HG03135 (cell line): ENCODE measurements around the gene CASZ1.

ENCODE experiments used
- ATAC-seq: cut with Tn5 transposase; IDR thresholded peaks from one replicate; pipeline ENCODE4 v1.9.1; 2021; ENCODE audit warnings: mild to moderate bottlenecking, moderate library complexity; ENCODE audit not compliant: unreplicated experiment

Gene CASZ1

DNA sequence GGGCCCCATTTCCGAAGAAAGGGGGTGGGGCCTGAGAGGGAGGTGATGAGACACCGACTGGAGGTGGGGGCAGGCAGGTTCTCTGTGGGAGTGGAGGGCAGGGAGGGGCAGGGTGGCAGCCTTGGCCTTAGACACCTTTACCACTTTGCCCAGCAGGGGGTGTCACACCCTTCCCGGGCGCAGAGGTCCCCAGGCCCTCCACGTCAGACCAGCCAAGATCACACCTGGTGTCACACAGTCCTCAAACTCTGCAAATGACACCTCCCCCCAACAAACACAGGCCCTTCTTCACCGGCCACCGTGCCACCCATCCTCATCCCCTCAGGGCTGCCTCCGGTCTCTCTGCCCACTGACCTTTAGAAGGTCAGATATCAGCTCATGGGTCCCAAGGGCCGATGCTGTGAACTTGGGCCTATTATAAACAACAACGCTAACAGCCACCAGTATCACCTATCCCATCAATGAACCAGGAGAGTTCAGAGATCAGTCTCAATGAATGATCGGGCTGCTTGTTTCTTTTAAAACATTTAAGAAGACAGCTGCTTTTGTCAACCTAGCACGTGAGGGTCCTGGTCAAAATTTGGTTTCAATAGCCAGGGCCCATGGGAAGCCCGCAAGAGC lies 103.9 kb downstream of the CASZ1 start:
- no peak for ATAC-seq

DNA sequence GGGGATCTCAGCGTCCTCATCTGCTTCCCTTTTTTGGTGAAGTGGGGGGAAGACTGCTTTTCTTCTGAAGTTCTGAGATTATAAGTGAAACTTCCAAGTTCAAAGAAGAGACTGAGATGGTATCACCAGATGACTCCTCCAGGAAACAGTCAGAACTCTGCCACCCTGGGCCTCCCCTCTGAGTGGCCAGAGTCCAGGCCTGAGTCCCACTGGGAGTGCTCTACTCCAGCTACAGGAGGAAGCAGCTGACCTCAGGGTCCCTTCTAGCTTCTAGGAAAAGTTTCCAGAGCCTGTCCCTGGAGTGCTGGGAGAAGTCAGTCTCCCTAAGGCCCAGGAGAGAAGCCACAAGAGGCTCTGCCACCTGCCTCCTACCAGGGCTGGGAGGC lies 104.7 kb downstream of the CASZ1 start:
- no peak for ATAC-seq

DNA sequence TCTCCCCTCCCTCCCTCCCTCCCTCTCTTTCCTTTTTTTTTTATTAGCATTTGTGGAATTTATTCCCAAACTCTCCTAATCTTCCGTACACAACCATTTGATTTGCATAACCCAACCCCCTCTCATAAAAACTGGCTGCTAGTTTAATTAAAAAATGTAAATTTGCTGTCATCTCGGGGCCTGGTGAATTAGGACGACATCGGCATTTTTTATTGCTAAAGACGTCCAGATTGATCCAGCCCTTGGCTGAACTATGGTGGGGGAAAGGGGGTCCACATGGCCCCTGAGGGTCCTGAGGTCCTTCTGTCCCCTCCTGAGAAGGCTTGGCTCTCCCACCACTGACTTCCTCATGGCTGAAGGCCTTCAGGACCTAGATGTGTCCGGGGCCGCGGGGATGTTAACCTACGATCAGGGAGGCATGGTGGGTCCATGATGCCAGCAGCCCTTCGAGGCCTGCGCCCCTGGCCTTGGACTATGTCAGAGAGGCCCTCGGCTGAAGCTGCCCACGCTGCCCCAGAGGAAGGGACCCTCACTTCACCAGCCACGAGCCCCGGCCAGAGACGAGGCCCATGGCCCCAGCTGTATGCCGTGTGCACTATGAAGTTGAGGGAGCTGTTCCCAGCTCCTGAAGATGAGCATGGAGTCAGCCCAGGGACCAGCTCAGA lies 105.2 kb downstream of the CASZ1 start:
- ATAC-seq, result no peak

DNA sequence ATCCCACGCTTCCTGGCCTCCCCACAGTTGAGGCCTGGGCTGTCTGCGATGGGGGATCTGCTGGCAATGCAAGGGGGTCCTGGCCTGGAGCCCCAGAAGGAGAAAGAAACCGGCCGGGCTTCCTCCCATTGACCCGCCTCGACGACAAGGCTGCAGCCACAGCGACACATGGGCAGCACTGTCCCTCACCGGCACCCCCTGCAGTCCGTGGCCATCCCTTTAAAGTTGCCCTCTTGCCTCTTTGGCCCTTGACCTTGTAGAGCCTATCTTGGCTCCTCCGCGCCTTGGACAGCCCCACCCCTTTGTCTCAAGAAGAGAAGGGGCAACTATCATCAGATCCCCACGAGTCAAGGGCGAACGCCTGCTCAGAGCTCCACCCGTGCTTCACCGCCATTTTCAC lies 106.0 kb downstream of the CASZ1 start:
- no peak for ATAC-seq

DNA sequence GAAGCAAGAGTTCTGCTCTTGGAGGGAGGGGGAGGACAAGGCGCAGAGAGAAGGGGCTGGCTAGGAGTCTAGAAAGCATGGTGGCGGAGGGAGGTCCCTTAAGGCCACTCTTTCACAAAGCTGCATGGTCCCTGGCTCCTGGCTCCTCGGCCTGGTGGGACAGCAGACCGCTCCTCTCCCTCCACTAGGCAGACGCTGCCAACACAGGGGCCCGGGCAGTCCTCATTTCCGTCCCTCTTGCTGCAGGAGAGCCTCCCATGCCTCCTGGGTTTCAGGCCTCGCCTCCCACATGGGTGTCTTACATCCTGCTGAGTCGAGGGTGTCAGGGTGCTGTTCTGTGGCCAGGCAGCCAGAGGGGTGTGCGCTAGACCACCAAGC lies 108.0 kb downstream of the CASZ1 start:
- ATAC-seq, result no peak

DNA sequence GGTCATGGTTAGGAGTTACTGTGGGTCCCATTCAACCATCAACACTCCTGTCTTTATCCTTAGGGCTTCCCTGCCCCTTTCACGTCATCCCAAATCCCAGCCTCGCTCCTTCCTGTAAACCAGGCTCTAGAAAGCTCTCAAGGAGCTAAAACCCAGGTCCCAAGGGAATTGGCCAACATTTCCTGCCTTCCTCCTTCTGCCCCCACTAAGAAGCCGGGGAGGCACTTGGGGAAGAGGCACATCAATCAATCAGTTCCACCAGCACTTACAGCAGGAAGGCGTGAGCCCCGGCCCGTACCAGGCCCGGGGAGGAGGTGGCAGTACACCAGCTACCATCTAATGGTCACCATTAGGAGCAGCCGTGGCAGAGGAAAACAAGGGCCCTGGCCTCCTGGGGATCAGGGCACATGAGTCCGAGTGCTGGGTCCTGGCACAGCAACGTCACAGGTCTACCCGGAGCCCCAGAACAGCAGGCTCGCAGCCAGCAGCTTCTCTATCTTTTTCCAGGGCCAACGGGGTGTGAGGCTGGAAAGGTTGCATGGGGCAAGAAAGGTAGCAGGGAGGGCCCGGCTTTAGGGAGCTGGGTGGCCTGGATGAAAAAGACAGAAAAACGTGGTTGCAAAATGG lies 108.6 kb downstream of the CASZ1 start:
- ATAC-seq, result no peak

DNA sequence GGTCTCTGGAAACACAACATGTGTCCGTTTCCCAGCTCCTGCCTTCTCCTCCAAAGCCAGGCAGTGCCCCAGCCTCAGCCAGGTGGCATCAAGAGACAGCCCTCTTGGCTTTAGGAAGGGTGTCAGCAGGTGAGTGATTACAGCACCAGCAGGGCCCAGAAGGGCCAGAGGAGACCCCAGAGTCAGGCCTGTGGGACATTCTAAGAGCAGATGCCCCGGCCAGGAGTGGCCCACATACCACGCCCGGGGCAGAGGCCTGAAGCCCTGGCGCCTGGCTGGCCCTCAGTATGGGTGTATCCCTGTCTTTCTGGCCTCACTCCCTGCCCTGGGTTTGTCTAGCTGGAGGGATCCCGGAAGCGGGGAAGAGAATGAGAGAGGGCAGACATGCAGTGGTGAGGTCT lies 109.2 kb downstream of the CASZ1 start:
- ATAC-seq, result no peak

DNA sequence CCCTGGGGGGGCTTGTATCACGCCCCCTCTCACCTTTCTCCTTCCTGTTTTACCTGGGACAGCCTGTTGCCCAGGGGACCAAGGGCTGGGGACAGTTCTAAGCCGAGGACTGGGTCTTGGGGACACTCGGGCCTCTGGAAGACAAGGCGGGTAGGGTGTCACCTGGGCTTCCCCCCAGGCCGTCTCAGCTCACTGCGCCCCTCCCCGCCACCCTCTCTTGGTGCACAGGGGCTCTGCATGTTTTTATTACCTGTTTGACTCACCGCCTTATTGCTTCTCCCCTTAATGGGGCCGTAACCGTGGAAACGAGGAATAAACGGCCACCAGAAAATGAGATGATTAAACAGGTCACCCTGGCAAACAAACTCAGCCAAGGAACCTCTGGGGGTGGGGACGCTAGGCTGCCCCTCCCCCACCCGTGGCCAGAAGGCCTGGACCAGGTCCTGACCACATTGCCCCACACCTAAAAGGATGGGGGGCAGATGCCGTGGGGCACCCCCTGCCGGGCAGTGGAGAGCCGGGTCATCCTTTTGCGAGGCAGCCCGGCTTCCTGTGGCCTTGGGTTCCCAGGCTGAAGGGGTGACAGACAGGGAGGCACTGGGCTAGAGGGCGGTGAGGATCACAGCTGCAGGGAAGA lies 109.9 kb downstream of the CASZ1 start:
- no peak for ATAC-seq

DNA sequence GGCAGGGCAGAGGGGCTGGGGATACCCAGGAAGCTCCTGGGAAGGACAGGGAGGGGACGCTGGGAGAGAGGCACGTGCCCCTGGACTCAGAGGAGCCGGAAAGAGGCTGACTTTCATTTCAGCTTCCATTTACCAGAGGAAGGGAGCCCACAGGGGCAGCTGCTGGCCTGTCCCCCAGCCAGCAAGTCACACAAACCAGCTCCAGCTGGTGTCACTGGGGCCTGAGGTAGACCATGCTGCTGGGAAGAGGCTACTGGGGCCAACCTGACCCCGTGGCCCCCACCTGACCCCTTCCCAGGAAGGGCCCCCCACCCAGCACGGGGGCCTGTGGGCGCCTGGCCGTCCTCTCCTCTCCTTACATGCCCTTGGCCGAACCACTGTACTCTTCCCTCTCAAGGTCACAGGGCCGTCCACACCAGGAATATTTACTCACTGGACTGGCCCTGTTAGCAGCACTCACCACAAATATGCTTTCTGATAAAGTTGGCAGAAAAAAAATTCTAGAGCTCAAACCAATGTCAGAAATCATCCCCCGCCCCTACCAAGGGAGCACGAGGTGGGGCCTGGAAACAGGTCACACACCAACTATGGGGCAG lies 110.5 kb downstream of the CASZ1 start:
- ATAC-seq, result no peak

DNA sequence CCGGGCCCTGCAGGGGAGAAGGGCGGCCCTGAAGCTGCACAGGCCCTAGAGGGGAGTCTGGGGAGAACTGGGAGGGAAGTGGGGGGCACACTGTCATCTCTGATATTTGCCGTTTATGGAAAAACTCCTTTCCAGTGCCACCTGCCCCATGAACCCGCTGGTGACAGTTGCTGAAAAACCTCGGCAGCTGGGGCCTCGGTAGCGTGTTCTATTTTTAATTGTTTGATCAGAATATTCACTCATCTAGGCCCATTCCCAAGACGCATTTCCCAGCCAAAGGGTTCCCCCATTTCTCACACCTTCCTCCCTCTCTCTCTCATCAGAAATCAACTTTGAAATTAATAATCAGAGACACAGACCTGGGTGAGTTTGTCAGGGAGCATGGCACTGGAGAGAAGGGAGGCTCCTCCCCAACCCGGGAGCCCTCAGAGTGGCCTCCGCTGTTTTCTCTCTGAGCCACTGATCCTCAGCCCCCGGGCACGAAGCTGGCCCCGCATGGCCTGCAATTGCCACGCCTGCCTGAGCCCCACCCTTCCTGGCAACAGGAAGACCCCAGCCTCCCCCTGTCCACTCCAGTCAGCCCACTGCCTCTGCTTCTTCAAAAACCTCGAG lies 111.1 kb downstream of the CASZ1 start:
- no peak for ATAC-seq

DNA sequence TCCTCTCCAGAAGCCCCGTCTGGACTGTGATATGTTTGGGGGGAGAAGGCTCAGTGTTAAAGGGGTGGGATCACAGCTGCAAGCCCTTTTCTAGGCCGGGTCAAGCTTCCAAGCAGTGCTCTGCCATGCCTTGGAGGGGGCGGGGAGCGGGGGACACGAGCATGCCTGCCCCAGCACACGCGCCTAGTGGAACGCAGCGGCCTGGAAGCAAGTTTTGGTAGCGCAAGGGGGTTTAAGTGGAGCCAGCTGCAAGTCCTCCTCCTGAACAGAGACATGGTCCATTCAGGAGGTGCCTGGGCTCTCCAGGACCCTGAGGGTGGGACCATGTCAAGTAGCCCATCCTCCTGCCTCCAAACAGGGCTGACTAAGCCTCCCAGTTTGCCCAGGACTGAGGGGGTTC lies 112.2 kb downstream of the CASZ1 start:
- ATAC-seq, result no peak

DNA sequence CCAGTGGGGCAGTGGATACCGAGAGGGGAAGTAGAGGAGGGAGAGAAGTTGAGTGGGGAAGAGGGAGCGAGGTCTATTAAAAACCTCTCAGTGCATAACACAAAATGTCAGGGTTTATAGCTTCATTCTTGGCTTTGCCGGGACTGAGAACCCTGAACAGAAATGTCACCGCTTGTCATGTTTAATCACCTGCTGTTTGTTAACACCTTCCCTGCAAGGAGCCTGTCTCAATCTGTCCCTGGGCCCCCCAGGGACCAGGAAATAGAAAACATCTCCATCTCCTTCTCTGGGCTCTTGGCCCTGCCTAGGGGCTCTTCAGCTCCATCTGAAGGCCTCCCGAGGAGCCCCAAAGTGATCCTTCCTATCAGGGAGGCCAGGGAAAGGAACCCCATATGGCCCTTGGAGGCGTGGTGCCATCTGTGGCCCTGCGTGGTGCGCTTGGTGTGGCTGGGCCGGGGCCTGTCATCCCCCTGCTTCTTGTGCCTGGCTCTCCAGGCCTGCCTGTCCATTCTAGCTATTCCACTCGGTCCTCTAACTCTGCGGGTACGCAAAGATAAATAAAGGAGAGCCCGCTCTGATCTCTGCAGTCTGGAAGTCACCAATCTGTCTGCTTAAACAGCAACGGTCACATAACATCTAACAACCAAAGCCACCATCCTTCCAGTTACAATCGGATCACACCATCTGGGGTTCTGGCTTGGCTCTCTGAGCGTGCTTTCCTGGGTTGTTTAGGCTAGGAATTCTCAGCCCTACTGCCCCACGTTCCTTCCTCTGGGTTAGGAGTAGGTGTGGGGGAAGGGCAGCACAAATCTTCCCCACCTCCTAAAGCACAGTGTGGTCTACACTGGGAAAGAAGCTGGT lies 113.8 kb downstream of the CASZ1 start:
- ATAC-seq, result no peak

DNA sequence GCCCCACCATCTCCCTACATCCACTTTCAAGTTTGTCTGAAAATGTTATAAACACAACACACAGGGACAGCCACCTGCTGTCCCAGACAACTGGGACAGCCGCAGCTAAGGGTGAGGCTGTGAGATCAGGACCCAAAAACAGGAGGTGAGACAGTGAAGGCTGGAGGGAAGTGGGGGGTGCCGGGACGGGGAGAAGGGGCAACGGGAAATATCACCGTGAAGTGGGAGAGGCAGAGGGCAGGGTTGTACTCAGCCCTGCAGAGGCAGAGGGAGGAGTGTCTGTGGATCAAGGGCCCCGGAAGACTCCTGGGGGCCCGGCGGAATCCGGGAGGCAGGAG lies 114.4 kb downstream of the CASZ1 start:
- no peak for ATAC-seq

DNA sequence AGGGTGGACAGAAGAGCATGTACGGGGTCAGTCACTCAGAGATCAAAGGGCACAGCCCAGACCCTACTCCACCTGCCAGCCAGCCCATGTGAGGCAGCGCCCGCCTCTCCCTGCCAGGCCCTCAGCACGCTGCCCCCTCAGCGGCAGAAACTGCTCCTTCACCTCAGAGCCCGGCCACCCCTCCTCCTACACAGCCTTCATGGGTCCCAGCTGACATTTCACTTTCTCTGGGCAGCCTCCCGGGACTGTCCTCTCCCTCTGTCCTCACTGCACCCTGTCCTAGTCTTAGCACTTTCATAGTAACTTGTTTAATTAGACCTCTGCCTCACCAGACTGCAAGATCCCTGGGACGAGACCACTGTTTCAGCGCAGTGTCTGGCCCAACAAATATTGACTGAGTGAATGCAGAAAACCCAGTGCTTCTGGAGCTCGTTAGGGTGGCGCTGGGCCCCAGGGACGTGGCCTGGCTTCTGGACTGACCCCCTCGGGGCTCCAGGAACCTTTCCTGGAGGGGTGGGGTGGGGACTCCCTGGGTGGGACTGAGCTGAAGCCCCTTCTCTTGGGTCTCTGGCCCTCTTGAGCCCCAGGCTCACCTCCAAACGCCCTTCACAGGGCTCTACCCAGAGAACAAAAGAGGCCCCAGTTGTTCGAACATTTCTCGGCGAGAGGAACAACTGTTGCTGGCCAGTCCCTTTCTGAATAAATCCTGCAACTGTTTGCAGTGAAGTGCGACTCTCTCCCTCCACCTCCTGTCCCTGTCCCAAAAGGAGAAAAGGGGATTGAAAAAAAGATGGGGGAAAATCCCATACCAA lies 114.9 kb downstream of the CASZ1 start:
- ATAC-seq, result no peak

DNA sequence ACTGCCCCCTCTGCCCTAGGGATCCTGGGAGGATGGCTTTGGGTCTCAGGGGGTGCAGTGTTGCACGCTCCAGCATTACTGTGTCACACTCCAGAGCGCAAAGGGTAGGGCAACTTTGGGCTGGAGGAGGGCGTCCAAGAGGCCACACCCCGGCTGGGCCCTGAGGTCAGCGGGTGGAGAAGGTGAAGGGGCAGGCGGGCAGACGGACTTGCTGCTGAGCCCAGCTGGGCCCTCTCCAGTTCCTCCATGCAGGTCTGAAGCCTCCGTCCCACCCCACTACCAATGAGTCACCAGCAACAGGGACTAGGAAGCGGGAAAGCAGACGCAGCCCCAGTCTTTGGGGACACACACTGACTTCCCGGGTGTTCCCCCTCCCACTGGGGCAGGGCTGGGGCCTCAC lies 116.0 kb downstream of the CASZ1 start:
- no peak for ATAC-seq

DNA sequence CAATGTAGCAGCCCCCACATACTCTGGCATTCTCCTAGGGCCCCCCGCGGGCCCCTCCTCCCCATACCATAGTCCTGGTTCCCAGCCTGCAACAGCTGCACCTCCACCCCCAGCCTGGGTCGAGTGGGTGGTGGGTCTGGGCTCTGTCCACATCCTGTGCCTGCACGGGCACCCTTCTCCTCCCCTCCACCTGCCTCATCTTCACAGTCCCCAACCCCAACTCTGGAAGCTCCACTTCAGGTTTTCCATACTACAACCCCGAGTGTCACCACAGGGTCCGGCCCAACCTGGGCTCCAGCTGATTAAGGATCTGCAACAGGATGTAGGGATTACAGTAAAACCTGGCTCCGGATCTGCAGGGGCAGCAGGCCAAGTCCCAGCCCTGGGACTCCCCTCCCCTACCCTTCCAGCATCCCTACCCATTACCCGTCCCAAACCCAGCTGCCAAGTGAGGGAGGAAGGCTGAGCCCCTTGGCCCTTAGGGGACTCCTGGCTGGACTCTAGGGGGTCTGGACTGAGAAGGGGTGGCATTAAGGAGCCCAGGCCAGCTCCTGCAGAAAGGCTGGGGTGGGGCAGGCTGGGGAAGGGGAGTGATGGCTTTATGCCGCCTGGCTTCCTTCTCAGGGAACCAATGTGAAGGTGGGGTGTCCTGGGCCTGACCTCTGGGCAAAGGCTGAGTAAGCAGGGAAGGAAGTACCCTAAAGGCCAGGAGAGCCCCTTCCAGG lies 116.8 kb downstream of the CASZ1 start:
- ATAC-seq, result no peak

DNA sequence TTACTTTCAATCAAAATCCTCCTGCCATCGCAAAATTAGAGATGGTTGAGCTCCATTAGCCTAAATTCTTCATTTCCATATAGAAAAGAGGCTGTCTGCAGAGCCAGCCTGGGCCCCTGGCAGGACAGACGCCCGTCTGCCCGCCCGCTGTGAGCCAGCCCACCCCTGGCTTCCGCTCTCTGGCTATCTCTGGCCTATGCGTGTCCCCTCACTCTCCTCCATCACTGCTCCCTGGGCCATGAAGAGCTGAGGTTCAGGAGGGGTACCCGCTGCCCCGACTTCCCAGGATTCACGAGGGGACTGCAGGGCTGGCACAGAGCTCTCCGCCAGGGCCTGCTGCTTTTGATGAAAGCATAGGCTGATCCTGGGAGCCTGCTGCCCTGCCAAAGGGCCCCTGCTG lies 117.6 kb downstream of the CASZ1 start:
- no peak for ATAC-seq

DNA sequence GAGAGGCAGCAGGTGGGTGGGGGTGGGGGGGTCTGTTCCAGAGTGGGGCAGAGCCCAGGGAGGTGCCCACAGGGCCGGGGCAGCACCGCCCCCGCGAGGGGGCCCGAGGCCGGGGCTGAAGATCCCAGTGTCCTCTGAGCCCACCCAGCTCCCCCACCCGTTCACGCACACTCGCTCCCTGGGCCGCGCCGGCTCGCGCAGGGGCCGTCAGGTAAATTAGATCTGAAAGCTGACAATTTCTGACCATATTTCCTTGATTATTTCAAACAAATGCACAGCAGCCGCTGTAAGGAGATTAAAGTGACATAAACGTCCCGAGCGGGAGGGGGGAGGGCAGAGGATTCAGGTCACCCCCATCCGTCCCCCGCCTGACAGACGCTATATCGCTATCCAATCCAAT lies 118.0 kb downstream of the CASZ1 start:
- ATAC-seq, result no peak
